ENCODE results near the gene CCND2.
"Not testable (repeated sequence)": the region's sequence is repeated elsewhere in the genome, so short reads cannot be mapped to it uniquely, and the experiment has no call there.

Gene CCND2

GRCh38 chr12:4273652-4274395, at the start of gene CCND2:
Gene CCND2, plus strand, starts transcription at chr12:4273762. Its CDS starts 279 bp downstream, at chr12:4274041.
- intact Hi-C loops (cut with DNase I): no loop called here
- peak; percentile 62 to 99 (median 90) for DNase-seq

DNA sequence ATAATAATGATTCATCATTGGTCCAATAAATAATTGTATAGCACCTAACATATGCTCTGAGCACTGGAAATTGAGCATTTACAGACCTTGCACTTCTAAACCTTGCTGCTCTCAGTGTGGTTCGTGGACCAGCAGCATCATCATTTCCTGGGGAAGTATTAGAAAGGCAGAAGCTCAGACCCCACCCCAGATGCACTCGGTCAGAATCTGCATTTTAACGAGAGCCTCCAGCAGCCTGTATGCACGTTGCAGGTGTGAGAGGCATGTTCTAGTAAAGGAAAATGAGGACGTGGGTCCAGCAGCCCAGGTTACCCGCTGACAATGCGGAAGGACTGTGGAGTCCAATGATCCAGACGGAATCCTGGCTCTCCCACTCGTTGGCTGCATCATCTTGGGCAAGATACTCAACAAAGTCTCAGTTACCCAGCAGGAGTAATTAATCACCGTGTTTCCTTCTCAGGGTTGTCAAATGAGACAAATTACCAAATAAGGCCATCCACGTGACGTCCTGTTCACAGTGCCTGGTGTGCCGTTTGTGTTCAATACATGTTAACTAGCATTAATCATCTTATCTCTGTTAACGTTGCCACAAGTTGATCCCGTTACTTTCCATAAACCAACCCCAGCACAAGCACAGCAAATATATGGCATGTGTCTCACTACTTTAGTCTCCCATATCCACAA, 49.2 kb upstream of the CCND2 start:
- DNase-seq: no peak
- intact Hi-C loops (cut with DNase I): no loop called here

DNA sequence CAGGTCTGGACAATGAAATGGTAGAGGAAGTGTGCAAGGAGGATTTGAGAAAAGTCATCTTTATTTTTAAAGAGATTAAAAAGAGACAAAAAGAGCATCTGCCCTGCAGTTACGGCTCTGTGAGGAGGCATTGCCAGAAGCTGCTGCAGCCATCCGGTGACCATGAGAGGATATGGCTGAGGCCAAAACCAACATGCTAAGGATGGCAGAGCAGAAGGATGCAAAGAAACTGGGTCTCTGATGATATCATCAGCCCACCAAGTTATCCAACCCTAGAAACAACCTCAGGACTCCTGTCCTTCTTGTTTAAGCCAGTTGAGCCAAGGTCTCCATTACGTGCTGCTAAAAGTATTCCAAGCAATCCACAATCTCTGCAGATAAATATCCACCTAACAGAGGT, 48.0 kb upstream of the CCND2 start:
- no peak for DNase-seq
- intact Hi-C loops (cut with DNase I): no loop called here

GRCh38 chr12:4227046-4227445, 46.5 kb upstream of the CCND2 start:
- intact Hi-C loops (cut with DNase I): no loop called here
- no peak for DNase-seq

- DNase-seq: no peak
These were observed 45.4 kb upstream of the CCND2 start for GRCh38 chr12:4228122-4228580.

DNA sequence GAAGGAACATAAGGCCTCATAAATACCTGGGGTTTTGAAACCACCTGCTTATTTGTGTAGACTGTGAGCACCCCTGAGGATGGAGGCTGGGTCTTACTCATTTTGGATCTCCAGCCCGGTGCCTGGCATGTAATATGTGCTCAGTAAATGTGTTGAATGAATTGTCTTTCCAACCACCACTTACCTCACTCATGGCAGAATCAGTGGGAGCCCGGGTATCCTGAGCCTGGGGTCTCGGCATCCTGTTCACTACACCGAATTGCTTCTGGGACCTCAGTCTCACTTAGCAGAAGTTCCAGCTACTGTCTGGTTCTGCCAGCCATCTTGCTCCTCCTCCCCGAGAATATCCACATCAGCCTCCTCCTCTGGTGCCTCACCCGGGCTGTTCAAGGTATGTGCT, 43.0 kb upstream of the CCND2 start:
- DNase-seq: no peak
- intact Hi-C loops (cut with DNase I): no loop called here

More at GRCh38 chr12:4228122-4228580, 45.4 kb upstream of the CCND2 start:
- intact Hi-C loops (cut with DNase I): no loop called here

DNA sequence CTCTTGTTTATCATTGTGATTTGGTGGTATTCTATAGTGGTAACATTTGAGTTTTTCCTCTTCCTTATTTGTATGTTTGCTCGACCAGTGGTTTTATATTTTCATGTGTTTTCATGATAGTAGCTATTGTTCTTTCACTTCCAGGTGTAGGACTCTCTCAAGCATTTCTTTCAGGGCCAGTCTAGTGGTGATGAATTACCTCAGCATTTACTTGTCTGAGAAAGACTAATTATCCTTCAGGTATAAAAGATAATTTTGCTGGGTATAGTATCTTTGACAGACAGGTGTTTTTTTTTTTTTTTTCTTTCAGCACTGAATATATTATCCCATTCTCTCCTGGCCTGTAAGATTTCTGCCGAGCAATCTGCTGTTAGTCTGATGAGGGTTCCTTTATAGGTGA, 35.0 kb upstream of the CCND2 start:
- intact Hi-C loops (cut with DNase I): no loop called here
- no peak for DNase-seq

DNA sequence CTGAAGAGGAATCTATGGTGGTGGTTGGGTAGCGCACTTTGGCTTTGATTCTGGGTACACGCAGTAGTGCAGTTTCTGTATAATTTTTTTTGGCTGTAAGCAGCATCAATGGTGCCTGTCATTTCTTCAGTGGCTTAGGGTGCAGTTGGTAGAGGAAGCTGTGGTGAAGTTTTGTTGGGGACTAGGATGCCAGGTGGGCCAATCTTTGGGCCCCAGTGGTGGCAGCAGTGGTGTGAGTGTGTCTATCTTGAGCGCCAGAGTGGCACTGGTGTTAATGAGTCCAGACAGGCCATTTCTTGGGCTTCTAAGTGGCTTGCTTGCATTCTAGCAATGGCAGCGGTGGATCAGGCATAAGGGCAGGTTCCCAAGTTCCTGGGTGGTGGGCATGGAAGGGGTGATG, 33.8 kb upstream of the CCND2 start:
- intact Hi-C loops (cut with DNase I): no loop called here
- no peak for DNase-seq

GRCh38 chr12:4240161-4240783, 33.3 kb upstream of the CCND2 start:
- no peak for DNase-seq
- intact Hi-C loops (cut with DNase I): no loop called here

GRCh38 chr12:4240981-4241380, 32.6 kb upstream of the CCND2 start:
- DNase-seq: no peak
- intact Hi-C loops (cut with DNase I): no loop called here

DNA sequence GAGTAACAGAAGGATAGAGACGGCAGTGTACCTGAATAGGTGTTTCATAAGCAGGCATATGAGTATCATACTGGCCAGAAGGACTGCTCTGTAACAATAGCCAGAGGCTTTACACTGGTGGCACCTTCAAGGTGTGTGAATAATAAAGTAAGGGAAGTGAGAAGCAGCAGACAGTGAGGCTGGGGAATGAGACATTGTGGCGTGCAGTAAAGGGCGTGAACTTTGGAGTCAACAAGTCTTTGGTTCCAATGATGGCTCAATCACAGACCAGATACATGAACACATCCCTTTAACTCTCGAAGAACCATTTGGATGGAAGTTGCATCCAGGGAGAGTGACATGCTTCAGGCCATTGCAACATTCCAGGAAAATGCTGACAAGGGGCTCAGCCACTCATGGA, 32.0 kb upstream of the CCND2 start:
- intact Hi-C loops (cut with DNase I): no loop called here
- no peak for DNase-seq

DNA sequence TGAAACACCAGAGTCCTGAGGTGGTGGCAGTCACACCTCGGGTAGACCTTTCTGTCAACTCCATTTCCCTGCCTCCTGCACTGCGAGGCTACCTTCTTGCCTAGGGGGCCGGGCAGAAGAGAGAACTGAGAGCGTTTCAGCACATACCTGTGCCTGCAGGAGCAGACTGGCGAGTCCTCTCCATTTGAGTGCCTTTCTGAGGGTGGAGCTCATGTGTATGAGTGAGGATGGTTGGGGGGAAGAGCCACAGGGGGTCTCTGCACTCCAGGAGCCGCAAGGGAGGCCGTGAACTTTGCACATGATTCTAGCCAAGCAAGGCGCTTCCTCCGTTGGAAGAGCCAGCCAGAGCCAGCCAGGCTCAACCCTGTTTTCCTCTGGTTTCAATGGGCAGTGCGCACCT, 31.0 kb upstream of the CCND2 start:
- intact Hi-C loops (cut with DNase I): no loop called here
- no peak for DNase-seq

DNA sequence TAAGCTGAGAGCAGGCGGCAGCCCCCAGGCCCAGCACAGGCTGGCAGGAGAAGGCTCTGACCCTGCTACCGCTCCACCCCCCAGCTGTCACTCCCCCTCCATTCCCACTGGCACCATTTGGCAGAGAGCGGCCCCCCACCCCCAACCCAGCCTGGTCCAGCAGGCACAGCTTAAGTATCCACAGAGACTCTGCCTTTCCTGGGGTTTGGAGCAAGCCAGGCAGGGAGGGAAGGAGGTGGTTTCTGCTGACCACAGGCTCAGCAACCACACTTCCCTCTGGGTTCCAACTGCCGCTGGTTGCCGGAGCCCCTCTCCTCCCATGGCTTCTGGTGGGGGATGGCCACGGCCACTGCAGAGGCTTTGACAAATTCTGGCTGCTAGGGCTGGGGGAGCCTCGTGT, 30.5 kb upstream of the CCND2 start:
- intact Hi-C loops (cut with DNase I): no loop called here
- no peak for DNase-seq

GRCh38 chr12:4243491-4244100, 30.0 kb upstream of the CCND2 start:
- intact Hi-C loops (cut with DNase I); DNase-seq: not testable (repeated sequence)

DNA sequence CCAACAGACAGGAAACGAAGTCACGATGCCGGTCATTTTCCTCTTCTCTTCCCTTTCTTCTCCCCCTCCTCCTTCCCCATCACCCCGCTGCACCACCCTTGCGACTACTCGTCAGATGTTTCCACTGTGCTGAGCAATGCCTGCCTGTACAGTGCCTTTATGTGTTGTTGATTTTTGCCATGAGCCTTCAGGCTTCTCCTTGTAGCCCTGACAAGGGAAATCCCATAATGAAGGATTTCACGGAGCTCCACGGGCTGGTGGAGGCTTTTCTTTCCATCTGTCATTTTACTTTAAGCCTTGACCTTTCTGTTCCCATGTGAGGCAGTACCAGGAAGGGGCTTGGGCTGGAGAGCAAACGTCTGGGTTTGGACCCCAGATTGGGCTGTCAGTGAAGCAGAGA, 28.7 kb upstream of the CCND2 start:
- no peak for DNase-seq
- intact Hi-C loops (cut with DNase I): no loop called here

- intact Hi-C loops (cut with DNase I): no loop called here
- no peak for DNase-seq
These were observed 28.1 kb upstream of the CCND2 start for GRCh38 chr12:4245446-4245845.

DNA sequence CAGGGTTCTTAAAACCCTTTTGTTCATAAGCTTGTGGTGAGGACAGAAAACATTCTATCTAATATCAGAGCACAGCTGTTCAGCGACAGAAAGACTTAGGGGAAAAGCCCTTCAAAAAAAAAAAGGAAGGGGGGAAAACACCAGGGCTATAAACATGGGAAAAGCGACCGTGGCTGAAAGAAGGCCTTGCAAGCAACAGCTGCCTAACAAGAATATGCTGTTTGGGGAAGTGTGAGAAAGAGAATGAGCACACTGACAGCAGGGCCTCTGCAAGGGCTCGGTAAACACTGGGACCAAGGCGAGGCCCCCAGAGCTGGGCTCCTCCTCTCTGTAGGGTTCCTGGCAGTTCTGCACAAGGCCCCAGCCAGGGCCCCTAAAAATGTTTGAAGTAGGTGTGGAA, 27.4 kb upstream of the CCND2 start:
- intact Hi-C loops (cut with DNase I): no loop called here
- DNase-seq: no peak

- DNase-seq: no peak
- intact Hi-C loops (cut with DNase I): no loop called here
These were observed 22.9 kb upstream of the CCND2 start for GRCh38 chr12:4250691-4251090.

- no peak for DNase-seq
- intact Hi-C loops (cut with DNase I): no loop called here
These were observed 22.2 kb upstream of the CCND2 start for GRCh38 chr12:4251216-4251891.

GRCh38 chr12:4251967-4252366, 21.6 kb upstream of the CCND2 start:
- DNase-seq: no peak
- intact Hi-C loops (cut with DNase I): no loop called here

DNA sequence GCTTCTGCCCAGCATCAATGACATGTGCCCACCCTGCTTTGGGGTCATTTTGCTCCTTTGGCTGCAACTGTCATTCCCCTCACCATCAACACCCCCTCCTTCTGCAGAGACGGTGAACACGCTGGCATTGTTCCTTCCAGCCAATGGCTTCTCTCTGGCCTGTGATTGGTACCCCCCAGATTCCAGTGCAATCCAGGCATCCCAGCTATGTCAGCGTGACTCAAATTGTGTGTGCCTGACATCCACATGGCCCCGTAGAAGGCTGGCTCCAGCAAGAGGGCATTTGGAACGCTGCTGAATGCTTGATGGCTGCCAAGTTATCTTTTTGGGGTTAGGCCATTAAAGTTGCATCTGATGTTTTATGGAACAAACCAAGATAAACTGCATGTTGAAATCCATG, 21.0 kb upstream of the CCND2 start:
- intact Hi-C loops (cut with DNase I): no loop called here
- DNase-seq: no peak
